Activated gamma-delta T cell (primary cell): ENCODE results near the gene DDX23.

Experiments used
- DNase-seq: peaks from one replicate; lab custom pipeline; 2025; lab: John Stamatoyannopoulos, UW

Gene DDX23

GRCh38 chr12:48795550-48796455 lies 56.2 kb downstream of the DDX23 start:
- DNase-seq, result no peak

GRCh38 chr12:48794870-48795269 lies 57.1 kb downstream of the DDX23 start:
- DNase-seq, result no peak

DNA sequence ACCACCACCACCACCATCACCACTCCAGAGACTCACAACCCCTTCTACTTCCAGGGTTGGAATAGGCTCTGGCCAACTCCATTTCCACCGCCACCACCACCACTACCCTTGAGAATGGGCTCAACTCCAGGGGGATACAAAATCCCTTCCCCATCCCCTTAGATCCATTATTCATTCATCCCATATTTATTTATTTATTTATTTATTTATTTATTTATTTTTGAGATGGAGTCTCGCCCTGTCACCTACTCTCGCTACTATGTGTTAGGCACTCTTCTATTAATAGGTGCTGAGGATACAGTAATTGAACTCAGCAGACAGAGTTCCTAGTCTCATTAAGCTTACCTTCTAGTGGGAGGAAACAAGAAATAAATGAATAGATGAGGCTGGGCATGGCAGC lies 58.3 kb downstream of the DDX23 start:
- no peak for DNase-seq

GRCh38 chr12:48789858-48790326 lies 62.1 kb downstream of the DDX23 start:
- DNase-seq, result no peak

DNA sequence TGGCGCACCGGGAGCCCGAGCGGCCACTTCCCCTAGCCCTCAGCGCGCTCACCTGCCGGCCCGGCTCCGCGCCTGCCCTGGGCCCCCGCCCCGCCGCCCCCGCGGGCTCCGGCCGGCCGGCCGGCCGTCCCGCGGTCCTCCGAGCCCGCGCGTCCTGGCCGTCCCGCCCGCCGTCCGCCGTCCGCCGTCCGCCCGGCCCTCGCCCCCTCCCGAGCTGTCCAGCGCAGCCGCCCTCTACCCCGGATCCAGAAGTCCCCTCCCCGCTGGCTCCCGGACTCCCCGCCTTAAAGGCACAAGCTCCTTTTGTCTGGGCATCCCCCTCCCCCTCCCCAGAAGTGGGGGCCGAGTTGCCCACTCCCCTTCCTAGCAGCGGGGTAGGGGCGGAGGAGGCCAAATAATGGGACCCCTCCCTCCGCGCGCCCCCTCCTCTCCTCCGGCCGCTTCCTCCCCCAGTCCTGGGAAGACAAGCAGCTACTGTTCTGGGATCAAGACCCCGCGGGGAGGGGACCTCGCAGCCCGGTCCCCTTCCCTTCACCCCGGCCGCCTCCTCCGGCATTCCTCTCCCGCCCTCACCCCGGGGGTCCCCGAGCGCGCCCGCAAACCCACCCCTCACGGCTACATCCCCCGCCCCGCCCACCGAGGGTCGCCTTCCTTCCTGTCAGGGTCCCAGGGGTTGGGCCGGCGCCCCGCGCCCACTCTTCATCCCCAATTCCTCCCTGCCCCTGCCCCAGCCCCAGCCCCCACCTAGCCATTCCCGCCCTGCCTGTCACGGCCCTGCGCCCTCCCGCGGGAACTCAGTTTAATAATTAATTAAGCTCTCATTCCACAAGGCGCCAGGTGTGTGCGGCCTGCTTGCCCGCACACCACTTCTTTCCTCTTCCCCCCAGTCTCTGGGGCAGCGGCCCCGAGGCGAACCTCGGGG lies 62.8 kb downstream of the DDX23 start, which contains the start of gene ADCY6:
Gene ADCY6 (minus strand): TSS at position 236 of the 922 bp plus-strand sequence. CDS start 5,655 bp downstream, outside the sequence.
- no peak for DNase-seq

GRCh38 chr12:48788524-48788853 lies 63.5 kb downstream of the DDX23 start:
- no peak for DNase-seq

DNA sequence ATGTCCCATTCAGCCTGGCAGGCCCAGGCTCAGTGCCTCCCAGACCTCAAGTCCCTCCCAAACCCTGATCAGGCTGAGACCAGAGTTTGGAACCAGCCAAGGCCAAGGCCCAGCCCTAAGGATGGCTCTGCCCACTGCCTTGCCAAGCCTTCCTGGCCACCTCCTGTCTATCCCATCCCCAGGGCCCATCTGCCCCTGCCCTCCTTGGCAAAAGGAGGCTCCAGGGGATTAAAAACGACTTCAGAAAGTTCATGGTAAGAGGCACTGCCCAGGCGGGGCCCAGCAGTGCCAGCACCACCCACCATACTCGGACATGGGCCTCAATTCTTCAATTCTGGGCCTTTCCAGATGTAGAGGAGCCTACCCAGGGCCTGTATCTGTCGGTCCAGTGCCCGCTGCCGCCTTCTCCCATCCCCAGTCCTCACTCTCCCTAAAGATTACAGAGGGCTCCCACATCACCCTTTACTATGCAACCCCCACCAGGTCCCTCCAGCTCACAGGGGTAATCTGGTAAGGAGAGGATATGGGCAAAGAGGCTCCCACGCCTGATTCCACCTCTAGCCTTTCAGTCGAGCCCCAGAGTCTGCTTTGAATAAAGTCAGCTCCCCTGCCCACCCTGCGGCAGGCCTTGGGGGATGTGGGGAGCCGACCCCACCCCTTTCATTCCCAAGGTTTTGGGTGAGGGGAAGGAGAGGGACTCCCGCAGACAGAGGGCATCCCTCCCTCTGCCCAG lies 64.0 kb downstream of the DDX23 start:
- no peak for DNase-seq

- no peak for DNase-seq
These were observed 65.1 kb downstream of the DDX23 start for GRCh38 chr12:48786591-48787544.

GRCh38 chr12:48783432-48783831 lies 68.5 kb downstream of the DDX23 start:
- no peak for DNase-seq

- DNase-seq, result no peak
These were observed 69.2 kb downstream of the DDX23 start for GRCh38 chr12:48782457-48783395.

GRCh38 chr12:48781750-48782456 lies 70.1 kb downstream of the DDX23 start:
- DNase-seq, result no peak

GRCh38 chr12:48780381-48781025 lies 71.5 kb downstream of the DDX23 start:
- DNase-seq, result no peak

DNA sequence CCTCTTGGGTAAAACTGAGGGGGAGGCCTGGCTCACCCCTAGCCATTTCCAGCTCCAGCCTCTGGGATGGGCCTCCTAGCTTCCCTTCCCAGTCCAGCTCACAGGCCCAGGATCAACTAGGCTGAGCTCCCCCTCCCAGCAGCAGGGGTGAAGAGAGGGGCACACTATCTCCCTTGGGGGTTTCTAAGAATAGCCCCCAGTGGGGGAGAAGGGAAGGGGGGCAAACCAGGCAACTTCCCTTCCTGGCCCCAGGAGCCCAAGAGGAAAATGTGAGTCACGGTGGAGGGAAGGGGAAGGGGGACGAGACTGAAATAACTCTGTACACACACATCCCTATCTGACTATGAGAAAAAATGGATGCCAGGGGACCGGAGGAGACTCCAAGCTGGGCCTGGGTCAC lies 72.1 kb downstream of the DDX23 start:
- DNase-seq, result no peak
